ENCODE data around the gene RASEF. TPM values are rescaled to one million over a fixed set of nuclear protein-coding genes. Genes with fewer than 3 reads are reported as not detected.
"Not testable (repeated sequence)": the region's sequence is repeated elsewhere in the genome, so short reads cannot be mapped to it uniquely, and the experiment has no call there.

The RASEF gene
- total and polyA plus RNA-seq, 3 donors from 2014 or later, result 2.7 to 10.8 (median 9.1) TPM

DNA sequence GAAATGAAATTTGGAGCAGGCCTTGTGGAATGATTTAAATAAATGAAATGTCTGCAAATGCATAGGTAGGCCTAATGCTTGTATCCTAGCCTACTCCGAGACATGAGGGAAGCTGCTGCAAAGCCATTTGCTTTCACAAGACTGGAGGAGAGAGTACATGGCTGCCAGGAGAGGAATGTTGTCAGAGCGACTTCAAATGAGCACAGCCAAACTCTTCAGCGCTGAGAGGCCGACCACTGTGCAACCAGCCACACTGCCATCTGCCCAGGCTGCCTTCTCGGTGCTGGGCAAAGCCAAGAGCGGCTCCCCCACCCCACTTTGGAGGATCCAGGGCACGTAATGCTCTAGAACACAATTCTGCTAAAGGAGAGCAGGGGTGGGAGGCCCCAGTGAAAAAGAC is 122.6 kb downstream of the RASEF start:
- Histone ChIP-seq H3K27ac (no peak overlapping the region), H3K27me3 (no peaks in the 10 kb centered on the region)
- 87 to 91% methylated on average over 2 to 7 of the region's 7 CpGs for WGBS, 2 donors

GRCh38 chr9:82939451-82939850 is 123.5 kb downstream of the RASEF start:
- Histone ChIP-seq H3K9me3 (no peaks in the 10 kb centered on the region), H3K27me3 (no peaks in the 10 kb centered on the region), H3K36me3 (ENCODE audit: low read depth, missing control alignments) (no peaks in the 10 kb centered on the region), H3K4me1 (no peaks in the 10 kb centered on the region), H3K27ac (no peak overlapping the region), H3K4me3 (no peak overlapping the region)
- TF ChIP-seq POLR2A (IDR thresholded peaks at IDR 0.05), result no peak
- TF ChIP-seq, protein P1, sequence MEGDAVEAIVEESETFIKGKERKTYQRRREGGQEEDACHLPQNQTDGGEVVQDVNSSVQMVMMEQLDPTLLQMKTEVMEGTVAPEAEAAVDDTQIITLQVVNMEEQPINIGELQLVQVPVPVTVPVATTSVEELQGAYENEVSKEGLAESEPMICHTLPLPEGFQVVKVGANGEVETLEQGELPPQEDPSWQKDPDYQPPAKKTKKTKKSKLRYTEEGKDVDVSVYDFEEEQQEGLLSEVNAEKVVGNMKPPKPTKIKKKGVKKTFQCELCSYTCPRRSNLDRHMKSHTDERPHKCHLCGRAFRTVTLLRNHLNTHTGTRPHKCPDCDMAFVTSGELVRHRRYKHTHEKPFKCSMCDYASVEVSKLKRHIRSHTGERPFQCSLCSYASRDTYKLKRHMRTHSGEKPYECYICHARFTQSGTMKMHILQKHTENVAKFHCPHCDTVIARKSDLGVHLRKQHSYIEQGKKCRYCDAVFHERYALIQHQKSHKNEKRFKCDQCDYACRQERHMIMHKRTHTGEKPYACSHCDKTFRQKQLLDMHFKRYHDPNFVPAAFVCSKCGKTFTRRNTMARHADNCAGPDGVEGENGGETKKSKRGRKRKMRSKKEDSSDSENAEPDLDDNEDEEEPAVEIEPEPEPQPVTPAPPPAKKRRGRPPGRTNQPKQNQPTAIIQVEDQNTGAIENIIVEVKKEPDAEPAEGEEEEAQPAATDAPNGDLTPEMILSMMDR (IDR thresholded peaks at IDR 0.05), result no peak
- intact Hi-C loops (cut with DNase I; ENCODE audit: low total_unique reads), result no loop called here
- WGBS, 2 donors, result 64 to 71% methylated on average over 2 of the region's 2 CpGs
- DNase-seq, result no peak

More for the DNA sequence above, 122.6 kb downstream of the RASEF start:
- no peak for DNase-seq
- Histone ChIP-seq H3K9me3 (no peaks in the 10 kb centered on the region), H3K36me3 (ENCODE audit: low read depth, missing control alignments) (no peaks in the 10 kb centered on the region), H3K4me3 (no peak overlapping the region), H3K4me1 (no peaks in the 10 kb centered on the region)
- intact Hi-C loops (cut with DNase I; ENCODE audit: low total_unique reads), result no loop called here
- TF ChIP-seq POLR2A (IDR thresholded peaks at IDR 0.05), result no peak
- TF ChIP-seq, protein P1 (IDR thresholded peaks at IDR 0.05), result no peak

- Histone ChIP-seq H3K36me3 (ENCODE audit: low read depth, missing control alignments) (no peaks in the 10 kb centered on the region), H3K27ac (no peak overlapping the region), H3K27me3 (no peaks in the 10 kb centered on the region), H3K4me3 (no peak overlapping the region), H3K9me3 (no peaks in the 10 kb centered on the region), H3K4me1 (no peaks in the 10 kb centered on the region)
- DNase-seq, result no peak
- intact Hi-C loops (cut with DNase I; ENCODE audit: low total_unique reads), result no loop called here
- WGBS, 2 donors, result 73 to 79% methylated on average over 3 of the region's 3 CpGs
- no peak for TF ChIP-seq POLR2A (IDR thresholded peaks at IDR 0.05)
- TF ChIP-seq, protein P1 (IDR thresholded peaks at IDR 0.05), result no peak
These were observed 124.3 kb downstream of the RASEF start for GRCh38 chr9:82938426-82939218.

DNA sequence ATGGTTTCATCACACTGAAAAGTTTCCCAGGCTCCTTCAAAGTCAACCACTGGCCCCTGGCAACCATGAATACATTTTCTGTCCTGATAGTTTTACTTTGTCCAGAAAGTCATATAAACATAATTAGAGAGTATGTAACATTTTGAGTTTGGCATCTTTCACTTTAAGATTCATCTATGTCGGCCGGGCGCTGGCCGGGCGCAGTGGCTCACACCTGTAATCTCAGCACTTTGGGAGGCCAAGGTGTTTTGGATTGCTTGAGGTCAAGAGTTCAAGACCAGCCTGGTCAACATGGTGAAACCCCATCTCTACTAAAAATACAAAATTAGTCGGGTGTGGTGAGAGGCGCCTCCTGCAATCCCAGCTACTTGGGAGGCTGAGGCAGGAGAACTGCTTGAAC is 126.4 kb downstream of the RASEF start:
- 95 to 96% methylated on average over 7 of the region's 7 CpGs for WGBS, 2 donors
- DNase-seq; H3K27ac ChIP-seq; H3K27me3 ChIP-seq; intact Hi-C loops (cut with DNase I; ENCODE audit: low total_unique reads); H3K36me3 ChIP-seq (ENCODE audit: low read depth, missing control alignments); H3K4me3 ChIP-seq; H3K9me3 ChIP-seq; H3K4me1 ChIP-seq: not testable (repeated sequence)

GRCh38 chr9:82934949-82935348 is 128.0 kb downstream of the RASEF start:
- Histone ChIP-seq H3K4me3 (no peak overlapping the region), H3K4me1 (no peaks in the 10 kb centered on the region), H3K36me3 (ENCODE audit: low read depth, missing control alignments) (no peaks in the 10 kb centered on the region), H3K27me3 (no peaks in the 10 kb centered on the region), H3K27ac (no peak overlapping the region), H3K9me3 (no peaks in the 10 kb centered on the region)
- TF ChIP-seq POLR2A (IDR thresholded peaks at IDR 0.05), result no peak
- TF ChIP-seq, protein P1 (IDR thresholded peaks at IDR 0.05), result no peak
- intact Hi-C loops (cut with DNase I; ENCODE audit: low total_unique reads), result no loop called here
- 56 to 79% methylated on average over 2 of the region's 2 CpGs for WGBS, 2 donors
- DNase-seq, result no peak

GRCh38 chr9:82934025-82934424 is 128.9 kb downstream of the RASEF start:
- H3K4me3 ChIP-seq; intact Hi-C loops (cut with DNase I; ENCODE audit: low total_unique reads); DNase-seq; H3K9me3 ChIP-seq; H3K27ac ChIP-seq; H3K27me3 ChIP-seq; H3K4me1 ChIP-seq; H3K36me3 ChIP-seq (ENCODE audit: low read depth, missing control alignments): not testable (repeated sequence)
- 89 to 91% methylated on average over 1 of the region's 1 CpG for WGBS, 2 donors

Data from testis (tissue), 3 donors.